K562 (cell line): Measurements from ENCODE around the gene KLK15. TPM values are rescaled to one million over a fixed set of nuclear protein-coding genes. Genes with fewer than 3 reads are reported as not detected.

Experiments used
- AFF1 ChIP-seq, 2 experiments: fragments of 450-650 bp; IDR thresholded peaks; 2 replicates each; pipeline ENCODE4 v1.6.1; 2018; ENCODE audit warnings: mild to moderate bottlenecking in 2 of 2, low read depth in 1 of 2; ENCODE audit not compliant: partially characterized antibody in 2 of 2
- ARID2 ChIP-seq: fragments of 450-650 bp; IDR thresholded peaks from 2 replicates; pipeline ENCODE4 v1.6.1; 2017; ENCODE audit warnings: antibody characterized with exemption, mild to moderate bottlenecking
- CTCFL ChIP-seq: IDR thresholded peaks from 2 replicates; pipeline ENCODE4 v1.6.1; 2011; ENCODE audit warnings: borderline replicate concordance, low read depth, mild to moderate bottlenecking, moderate library complexity, low read length; ENCODE audit not compliant: insufficient read depth, poor library complexity, severe bottlenecking
- DMBX1 ChIP-seq: fragments of 250-450 bp; sonication (Bioruptor Pico); IDR thresholded peaks from 2 replicates; pipeline ENCODE4 v1.8.0; 2022; ENCODE audit warnings: inconsistent platforms, mild to moderate bottlenecking, moderate library complexity, borderline replicate concordance
- HDAC3 ChIP-seq: fragments of 450-650 bp; IDR thresholded peaks from 2 replicates; pipeline ENCODE4 v1.6.1; 2018; ENCODE audit warnings: borderline replicate concordance, mild to moderate bottlenecking, moderate library complexity; ENCODE audit not compliant: partially characterized antibody
- HNRNPK ChIP-seq: fragments of 200-400 bp; formaldehyde crosslinking; IDR thresholded peaks from one replicate; pipeline ENCODE4 v1.6.1; 2018; ENCODE audit warnings: mild to moderate bottlenecking, low read depth, low read length; ENCODE audit not compliant: poor library complexity, severe bottlenecking
- IRF2 ChIP-seq: sonication (generic); formaldehyde crosslinking; IDR thresholded peaks from 2 replicates; pipeline ENCODE4 v1.8.1; 2022; ENCODE audit warnings: mild to moderate bottlenecking, missing genetic modification reagents
- NELFE ChIP-seq: IDR thresholded peaks from 2 replicates; pipeline ENCODE4 v1.6.1; 2011; ENCODE audit warnings: mild to moderate bottlenecking; ENCODE audit not compliant: insufficient read depth, insufficient read length
- POU5F1 ChIP-seq: fragments of 150-350 bp; IDR thresholded peaks from 2 replicates; pipeline ENCODE4 v1.6.1; 2014; ENCODE audit warnings: borderline replicate concordance, low read length, low read depth, mild to moderate bottlenecking; ENCODE audit not compliant: partially characterized antibody
- RFX7 ChIP-seq: fragments of 250-450 bp; sonication (Bioruptor Pico); IDR thresholded peaks from 2 replicates; pipeline ENCODE4 v1.5.1; 2021; ENCODE audit warnings: mild to moderate bottlenecking
- SAP30 ChIP-seq: fragments of 200-600 bp; sonication (generic); IDR thresholded peaks from 2 replicates; pipeline ENCODE4 v1.6.1; 2012; ENCODE audit warnings: borderline replicate concordance, low read depth, mild to moderate bottlenecking, moderate library complexity, low read length, control low read depth, inconsistent platforms; ENCODE audit not compliant: insufficient read depth, poor library complexity, severe bottlenecking
- SMARCB1 ChIP-seq: IDR thresholded peaks from 2 replicates; pipeline ENCODE4 v1.6.1; 2011; ENCODE audit warnings: improper control_type of control experiment, low read depth; ENCODE audit not compliant: insufficient read length
- SMARCE1 ChIP-seq: fragments of 450-650 bp; IDR thresholded peaks from 2 replicates; pipeline ENCODE4 v1.7.1; 2016; ENCODE audit warnings: mild to moderate bottlenecking
- TEAD4 ChIP-seq, 2 experiments: sonication (generic) in 1 of 2; formaldehyde crosslinking in 1 of 2; IDR thresholded peaks; 2 replicates each; pipeline versions ENCODE4 v1.6.1 to v1.8.0; 2012 to 2022; ENCODE audit warnings: borderline replicate concordance in 1 of 2, inconsistent platforms in 1 of 2, low read length in 1 of 2, mild to moderate bottlenecking in 1 of 2, missing genetic modification reagents in 1 of 2
- ZC3H11A ChIP-seq: IDR thresholded peaks from 2 replicates; pipeline ENCODE4 v1.6.1; 2012; ENCODE audit warnings: low read depth, low read length, improper control_type of control experiment
- ZNF174 ChIP-seq: fragments of 250-450 bp; sonication (Bioruptor Pico); IDR thresholded peaks from 2 replicates; pipeline ENCODE4 v1.4.0; 2020; ENCODE audit warnings: mild to moderate bottlenecking
- ZNF282 ChIP-seq: sonication (generic); formaldehyde crosslinking; IDR thresholded peaks from 2 replicates; pipeline ENCODE4 v1.8.1; 2023; ENCODE audit warnings: missing genetic modification reagents
- polyA plus RNA-seq, 8 experiments: library from polyadenylated mRNA; depleted of rRNA in 4 of 8; stranded (reverse) in 5 of 8; unstranded in 3 of 8; fragments of >200 nt; fragmentation: Nextera tagmentation in 2 of 8; fragmentation: Illumina TruSeq in 1 of 8; extraction: Ambion mirVana in 2 of 8; extraction: Trizol in 1 of 8; gene quantifications; 2 replicates each; pipeline versions ENCODE4 v1.2.1 to v1.2.3, GENCODE V29; 2011 to 2014; ENCODE audit warnings: inconsistent platforms in 1 of 8, missing spikeins in 1 of 8
- total RNA-seq, 7 experiments: library from RNA; depleted of rRNA in 6 of 7; stranded (reverse); fragments of >200 nt in 6 of 7; fragmentation: Illumina TruSeq in 2 of 7; extraction: Trizol in 2 of 7; gene quantifications; 2 replicates each; pipeline versions ENCODE4 v1.2.1 to v1.2.3, GENCODE V29; 2011 to 2021; ENCODE audit warnings: low replicate concordance in 1 of 7

Gene KLK15
- total and polyA plus RNA-seq, 9 of the 15 experiments (the other 6 are each of a cell fraction or from before 2014, with no cell fraction given), result not detected

DNA sequence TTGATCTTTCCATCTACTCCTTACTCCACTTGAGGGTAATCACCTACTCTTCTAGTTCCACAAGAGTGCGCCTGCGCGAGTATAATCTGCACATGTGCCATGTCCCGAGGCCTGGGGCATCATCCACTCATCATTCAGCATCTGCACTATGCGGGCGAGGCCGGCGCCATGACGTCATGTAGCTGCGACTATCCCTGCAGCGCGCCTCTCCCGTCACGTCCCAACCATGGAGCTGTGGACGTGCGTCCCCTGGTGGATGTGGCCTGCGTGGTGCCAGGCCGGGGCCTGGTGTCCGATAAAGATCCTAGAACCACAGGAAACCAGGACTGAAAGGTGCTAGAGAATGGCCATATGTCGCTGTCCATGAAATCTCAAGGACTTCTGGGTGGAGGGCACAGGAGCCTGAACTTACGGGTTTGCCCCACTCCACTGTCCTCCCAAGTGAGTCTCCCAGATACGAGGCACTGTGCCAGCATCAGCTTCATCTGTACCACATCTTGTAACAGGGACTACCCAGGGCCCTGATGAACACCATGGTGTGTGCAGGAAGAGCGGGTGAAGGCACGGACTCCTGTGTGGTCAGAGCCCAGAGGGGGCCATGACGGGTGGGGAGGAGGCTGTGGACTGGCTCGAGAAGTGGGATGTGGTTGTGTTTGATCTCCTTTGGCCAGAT, 37.2 kb upstream of the KLK15 start (continued):
- TF ChIP-seq IRF2 (CRISPR knock-in tag) (no peak), ZNF174 (CRISPR knock-in tag) (no peak), ZC3H11A (peak; percentile 64; the same call in 1 of the 2 replicates), HNRNPK (no peak), HDAC3 (no peak), CTCFL (peak; percentile 98), SAP30 (no peak), RFX7 (CRISPR knock-in tag) (no peak), SMARCE1 (no peak), NELFE (no peak), AFF1 (IDR thresholded peaks at IDR 0.05; ENCODE audit: low read depth in 1 of 2, partially characterized antibody in 2 of 2) (no peak), ZNF282 (CRISPR knock-in tag) (no peak), DMBX1 (CRISPR knock-in tag) (no peak; the same call in 1 of the 2 replicates), ARID2 (no peak), SMARCB1 (no peak), TEAD4 (IDR thresholded peaks at IDR 0.05; ENCODE audit: low read length) (peak; percentile 55; the same call in 1 of the 2 replicates), TEAD4 (CRISPR knock-in tag; IDR thresholded peaks at IDR 0.05; ENCODE audit: borderline replicate concordance) (no peak), POU5F1 (no peak)
